GM12878 (cell line): ENCODE results near the gene MORF4L2. TPM values are rescaled to one million over a fixed set of nuclear protein-coding genes. Genes with fewer than 3 reads are reported as not detected.

Experiments
- ATAC-seq: fragments of 200-7000 bp; cut with Tn5 transposase; 3 replicates; pipeline ENCODE4 v1.9.1; 2020; ENCODE audit warnings: mild to moderate bottlenecking, moderate library complexity
- BruUV-seq: library from RNA; stranded (reverse); fragments of 400-500 nt; replicated peaks from 2 replicates; lab custom pipeline; 2021; lab: Mats Ljungman, UMichigan
- CTCF ChIA-PET: fragments of 300-600 bp; sonication (Branson Sonifier 250); formaldehyde crosslinking; extraction: SDS; loops from one replicate; lab custom pipeline; 2021; ENCODE audit warnings: inconsistent platforms; lab: Yijun Ruan, JAX
- POLR2A ChIA-PET: fragments of 350-600 bp; formaldehyde crosslinking; extraction: SDS; loops from one replicate; lab custom pipeline; 2021; ENCODE audit warnings: inconsistent platforms; lab: Charles Lee
- RAD21 ChIA-PET: fragments of 300-600 bp; sonication (Branson Sonifier 250); formaldehyde crosslinking; loops from one replicate; lab custom pipeline; 2023; ENCODE audit warnings: antibody characterized with exemption; ENCODE audit not compliant: unreplicated experiment; lab: Charles Lee
- SMC1A ChIA-PET: fragments of 300-600 bp; sonication (Branson Sonifier 250); formaldehyde crosslinking; loops from one replicate; lab custom pipeline; 2023; ENCODE audit not compliant: unreplicated experiment, uncharacterized antibody; lab: Charles Lee
- DNase-seq: peaks from one replicate; pipeline ENCODE4 v3.0.0-alpha.2; 2011; ENCODE audit warnings: low read depth, low spot score
- FAIRE-seq: peaks from 3 replicates; lab custom pipeline; 2011; peaks lifted over from hg19 to GRCh38; lab: Jason Lieb, UNC
- H2AFZ ChIP-seq: 2 replicates; pipeline ENCODE4 v1.6.0; 2011; ENCODE audit warnings: low read depth, low read length, control low read depth; ENCODE audit not compliant: control insufficient read depth
- H3K27ac ChIP-seq: 2 replicates; pipeline ENCODE4 v1.5.1; 2011; ENCODE audit warnings: control low read depth; ENCODE audit not compliant: control insufficient read depth, insufficient read depth
- H3K27me3 ChIP-seq, 2 experiments: replicated peaks in 1 of 2; 2 replicates each; pipeline versions ENCODE4 v1.6.0 to v1.6.1; 2011; ENCODE audit warnings: low read length in 1 of 2; ENCODE audit not compliant: control insufficient read depth in 2 of 2, insufficient read depth in 2 of 2
- H3K36me3 ChIP-seq, 2 experiments: 2 replicates each; pipeline ENCODE4 v1.5.1; 2011; ENCODE audit warnings: low read length in 1 of 2; ENCODE audit not compliant: control insufficient read depth in 2 of 2, insufficient read depth in 2 of 2
- H3K4me1 ChIP-seq: 2 replicates; pipeline ENCODE4 v1.6.1; 2011; ENCODE audit warnings: mild to moderate bottlenecking, low read length, moderate library complexity, mixed read lengths; ENCODE audit not compliant: control insufficient read depth, insufficient read depth
- H3K4me2 ChIP-seq: 2 replicates; pipeline ENCODE4 v1.6.0; 2011; ENCODE audit warnings: control low read depth; ENCODE audit not compliant: control insufficient read depth, insufficient read depth
- H3K4me3 ChIP-seq: fragments of 200-600 bp; sonication (generic); 2 replicates; pipeline ENCODE4 v1.5.1; 2016
- H3K79me2 ChIP-seq: 2 replicates; pipeline ENCODE4 v1.6.0; 2011; ENCODE audit warnings: low read length; ENCODE audit not compliant: control insufficient read depth, insufficient read depth
- H3K9ac ChIP-seq: 2 replicates; pipeline ENCODE4 v1.8.0; 2011; ENCODE audit warnings: low read length, control low read depth, mixed read lengths; ENCODE audit not compliant: control insufficient read depth, insufficient read depth
- H3K9me3 ChIP-seq: replicated peaks from 3 replicates; pipeline ENCODE4 v1.5.1; 2011; ENCODE audit warnings: mild to moderate bottlenecking, low read length; ENCODE audit not compliant: control insufficient read depth, insufficient read depth
- H4K20me1 ChIP-seq: 2 replicates; pipeline ENCODE4 v1.6.0; 2011; ENCODE audit not compliant: control insufficient read depth, insufficient read depth
- BHLHE40 ChIP-seq, 2 experiments: fragments of 450-650 bp in 1 of 2; IDR thresholded peaks; 2 replicates each; pipeline ENCODE4 v1.6.1; 2011 to 2017; ENCODE audit warnings: low read depth in 2 of 2, borderline replicate concordance in 1 of 2, improper control_type of control experiment in 1 of 2, low read length in 1 of 2, mild to moderate bottlenecking in 1 of 2
- BMI1 ChIP-seq: fragments of 450-650 bp; IDR thresholded peaks from 2 replicates; pipeline ENCODE4 v1.6.1; 2016; ENCODE audit warnings: mild to moderate bottlenecking, moderate library complexity, borderline replicate concordance
- ELK1 ChIP-seq: IDR thresholded peaks from 2 replicates; pipeline ENCODE4 v1.6.1; 2012; ENCODE audit warnings: low read depth, low read length, improper control_type of control experiment
- GATAD2B ChIP-seq: fragments of 450-650 bp; conservative IDR thresholded peaks from 2 replicates; pipeline ENCODE4 v1.6.1; 2017; ENCODE audit warnings: low read depth, mild to moderate bottlenecking, moderate library complexity
- NR2C2 ChIP-seq: IDR thresholded peaks from 2 replicates; pipeline ENCODE4 v1.6.1; 2011; ENCODE audit warnings: borderline replicate concordance, low read depth; ENCODE audit not compliant: control insufficient read depth, insufficient read length
- POLR2AphosphoS5 ChIP-seq: IDR thresholded peaks from 2 replicates; pipeline ENCODE4 v1.6.1; 2011; ENCODE audit warnings: mild to moderate bottlenecking, low read length, inconsistent platforms
- RELA ChIP-seq: fragments of 450-650 bp; IDR thresholded peaks from 2 replicates; pipeline ENCODE4 v1.8.0; 2014; ENCODE audit warnings: borderline replicate concordance; ENCODE audit not compliant: partially characterized antibody
- RUNX3 ChIP-seq: IDR thresholded peaks from 2 replicates; pipeline ENCODE4 v1.6.1; 2012; ENCODE audit warnings: low read length, inconsistent platforms
- SMARCA5 ChIP-seq: fragments of 450-650 bp; IDR thresholded peaks from 2 replicates; pipeline ENCODE4 v1.6.1; 2017; ENCODE audit warnings: mild to moderate bottlenecking
- YY1 ChIP-seq: IDR thresholded peaks from 2 replicates; pipeline ENCODE4 v1.6.1; 2011; ENCODE audit warnings: low read depth, mild to moderate bottlenecking, low read length
- WGBS: methylation state at CpG from one replicate; pipeline ENCODE4 v1.1.6; 2016; ENCODE audit warnings: low lambda C conversion rate; ENCODE audit not compliant: insufficient replicate concordance, insufficient coverage; ENCODE audit errors: missing lambda C conversion rate; 5-methylcytosine and 5-hydroxymethylcytosine counted together
- in situ Hi-C: fragments of 300-500 bp; cut with MboI; formaldehyde crosslinking; loops from 9 replicates; pipeline ENCODE4 v1.14.3; 2018; ENCODE audit warnings: mixed read lengths
- intact Hi-C: fragments of 100-400 bp; cut with micrococcal nuclease; formaldehyde crosslinking; loops from one replicate; pipeline ENCODE4 v1.14.2; 2022; ENCODE audit not compliant: unreplicated experiment
- polyA plus RNA-seq, 11 experiments: library from polyadenylated mRNA; depleted of rRNA in 4 of 11; unstranded in 6 of 11; stranded (reverse) in 5 of 11; fragments of >200 nt; fragmentation: Nextera tagmentation in 4 of 11; fragmentation: Illumina TruSeq in 1 of 11; extraction: Ambion mirVana in 4 of 11; extraction: Trizol in 1 of 11; gene quantifications; 1 replicate in 1 of 11; 2 replicates in 10 of 11; pipeline versions ENCODE4 v1.2.1 to v1.2.3, GENCODE V29; 2011 to 2016; ENCODE audit warnings: inconsistent platforms in 2 of 11, missing spikeins in 2 of 11, low read depth in 1 of 11
- total RNA-seq, 4 experiments: library from RNA; depleted of rRNA in 3 of 4; stranded (reverse); fragments of >200 nt in 3 of 4; fragmentation: Illumina TruSeq in 1 of 4; extraction: Trizol in 1 of 4; gene quantifications; 2 replicates each; pipeline versions ENCODE4 v1.2.1 to v1.2.3, GENCODE V29; 2013 to 2021
- TF ChIP-seq, protein P1 (sequence below): fragments of 450-650 bp; IDR thresholded peaks from 2 replicates; pipeline ENCODE4 v1.6.1; 2017; ENCODE audit warnings: low read depth, mild to moderate bottlenecking, moderate library complexity
- TF ChIP-seq, protein P2 (sequence below): fragments of 450-650 bp; IDR thresholded peaks from 2 replicates; pipeline ENCODE4 v1.6.1; 2017; ENCODE audit warnings: mild to moderate bottlenecking, low read depth, inconsistent platforms; ENCODE audit not compliant: poor library complexity, severe bottlenecking

MORF4L2 gene
- total and polyA plus RNA-seq, 10 of the 15 experiments (the other 5 are each of a cell fraction or from before 2014, with no cell fraction given): 118 to 311 (median 199) TPM

- SMC1A ChIA-PET: interaction anchor here (1.5 kb wide), 1 partner anchor 9 kb away, joined by 4 read pairs; no protein-coding TSS in a partner anchor
- H3K4me1 ChIP-seq: no peaks in the 10 kb centered on the region
- RAD21 ChIA-PET: no interaction called here
- 16% methylated on average over 3 of the region's 3 CpGs for WGBS
- CTCF ChIA-PET: interaction anchor here (1.4 kb wide), 1 partner anchor 10 kb away, joined by 4 read pairs; no protein-coding TSS in a partner anchor
- H3K9ac ChIP-seq: no peak overlapping the region
- H3K4me2 ChIP-seq: no peak overlapping the region
- no peak overlapping the region for H3K4me3 ChIP-seq
- TF ChIP-seq ELK1 (no peak), BHLHE40 (IDR thresholded peaks at IDR 0.05; ENCODE audit: borderline replicate concordance in 1 of 2, low read depth in 2 of 2, low read length in 1 of 2) (no peak), SMARCA5 (no peak), YY1 (no peak), NR2C2 (no peak), POLR2AphosphoS5 (no peak), RELA (no peak), GATAD2B (no peak), RUNX3 (no peak), BMI1 (no peak)
- TF ChIP-seq, protein P1, sequence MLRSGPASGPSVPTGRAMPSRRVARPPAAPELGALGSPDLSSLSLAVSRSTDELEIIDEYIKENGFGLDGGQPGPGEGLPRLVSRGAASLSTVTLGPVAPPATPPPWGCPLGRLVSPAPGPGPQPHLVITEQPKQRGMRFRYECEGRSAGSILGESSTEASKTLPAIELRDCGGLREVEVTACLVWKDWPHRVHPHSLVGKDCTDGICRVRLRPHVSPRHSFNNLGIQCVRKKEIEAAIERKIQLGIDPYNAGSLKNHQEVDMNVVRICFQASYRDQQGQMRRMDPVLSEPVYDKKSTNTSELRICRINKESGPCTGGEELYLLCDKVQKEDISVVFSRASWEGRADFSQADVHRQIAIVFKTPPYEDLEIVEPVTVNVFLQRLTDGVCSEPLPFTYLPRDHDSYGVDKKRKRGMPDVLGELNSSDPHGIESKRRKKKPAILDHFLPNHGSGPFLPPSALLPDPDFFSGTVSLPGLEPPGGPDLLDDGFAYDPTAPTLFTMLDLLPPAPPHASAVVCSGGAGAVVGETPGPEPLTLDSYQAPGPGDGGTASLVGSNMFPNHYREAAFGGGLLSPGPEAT: no peak
- TF ChIP-seq, protein P2, sequence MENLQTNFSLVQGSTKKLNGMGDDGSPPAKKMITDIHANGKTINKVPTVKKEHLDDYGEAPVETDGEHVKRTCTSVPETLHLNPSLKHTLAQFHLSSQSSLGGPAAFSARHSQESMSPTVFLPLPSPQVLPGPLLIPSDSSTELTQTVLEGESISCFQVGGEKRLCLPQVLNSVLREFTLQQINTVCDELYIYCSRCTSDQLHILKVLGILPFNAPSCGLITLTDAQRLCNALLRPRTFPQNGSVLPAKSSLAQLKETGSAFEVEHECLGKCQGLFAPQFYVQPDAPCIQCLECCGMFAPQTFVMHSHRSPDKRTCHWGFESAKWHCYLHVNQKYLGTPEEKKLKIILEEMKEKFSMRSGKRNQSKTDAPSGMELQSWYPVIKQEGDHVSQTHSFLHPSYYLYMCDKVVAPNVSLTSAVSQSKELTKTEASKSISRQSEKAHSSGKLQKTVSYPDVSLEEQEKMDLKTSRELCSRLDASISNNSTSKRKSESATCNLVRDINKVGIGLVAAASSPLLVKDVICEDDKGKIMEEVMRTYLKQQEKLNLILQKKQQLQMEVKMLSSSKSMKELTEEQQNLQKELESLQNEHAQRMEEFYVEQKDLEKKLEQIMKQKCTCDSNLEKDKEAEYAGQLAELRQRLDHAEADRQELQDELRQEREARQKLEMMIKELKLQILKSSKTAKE: no peak
- DNase-seq (no peak), FAIRE-seq (no peak), ATAC-seq (no peak)
- H3K36me3 ChIP-seq: no peaks in the 10 kb centered on the region
- BruUV-seq: no TSS peak
- POLR2A ChIA-PET: no interaction called here
- no peaks in the 10 kb centered on the region; a peak in 2 of 4 replicates for H3K27me3 ChIP-seq
- intact Hi-C loops (no loop called here), in situ Hi-C loops (no loop called here)
- no peaks in the 10 kb centered on the region for H4K20me1 ChIP-seq
- no peaks in the 10 kb centered on the region for H3K79me2 ChIP-seq
- H3K9me3 ChIP-seq: no peaks in the 10 kb centered on the region
- H2AFZ ChIP-seq: no peak overlapping the region
- no peak overlapping the region for H3K27ac ChIP-seq
Measured at GRCh38 chrX:103722505-103722904, 36.0 kb upstream of the MORF4L2 start.
